Hematopoietic multipotent progenitor cell treated with erythropoietin and hydrocortisone succinate and interleukin-3 and kit ligand, for 17 days (in vitro differentiated cells): ENCODE data around the gene CDH23.

ENCODE experiments used
- DNase-seq: peaks from one replicate; pipeline ENCODE4 v3.0.0-alpha.2; 2015; ENCODE audit warnings: low spot score

Gene CDH23

DNA sequence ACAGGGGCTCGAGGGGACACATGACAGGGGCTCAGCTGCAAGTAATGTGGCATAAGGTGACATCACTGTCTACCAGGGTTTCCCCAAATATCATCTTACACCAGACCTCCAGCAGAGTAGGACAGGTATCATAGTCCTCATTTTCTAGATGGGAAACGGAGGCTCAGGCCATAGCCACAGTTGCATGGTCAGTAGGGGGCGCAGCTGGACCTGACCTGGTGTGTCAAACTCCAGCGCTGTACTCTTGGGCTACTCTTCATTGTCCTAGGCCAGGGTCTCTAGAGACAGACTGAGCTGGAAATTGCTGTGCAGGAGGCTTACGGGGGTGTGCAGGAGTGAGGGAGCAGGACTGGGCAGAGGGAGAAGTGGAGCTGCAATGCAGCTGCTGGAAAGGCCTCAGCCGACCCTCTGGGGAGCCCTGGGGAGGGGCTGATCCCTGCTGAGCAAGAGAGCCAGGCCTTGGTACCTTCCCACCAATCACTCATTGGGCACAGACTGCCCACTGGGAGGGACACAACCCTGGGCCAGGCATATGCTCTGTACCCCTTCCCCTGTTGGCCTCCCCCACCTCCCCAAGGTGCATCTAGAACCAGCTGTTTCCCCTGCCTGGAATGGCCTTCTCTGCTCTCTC, 89.9 kb downstream of the CDH23 start:
- DNase-seq, result peak; percentile 27

DNA sequence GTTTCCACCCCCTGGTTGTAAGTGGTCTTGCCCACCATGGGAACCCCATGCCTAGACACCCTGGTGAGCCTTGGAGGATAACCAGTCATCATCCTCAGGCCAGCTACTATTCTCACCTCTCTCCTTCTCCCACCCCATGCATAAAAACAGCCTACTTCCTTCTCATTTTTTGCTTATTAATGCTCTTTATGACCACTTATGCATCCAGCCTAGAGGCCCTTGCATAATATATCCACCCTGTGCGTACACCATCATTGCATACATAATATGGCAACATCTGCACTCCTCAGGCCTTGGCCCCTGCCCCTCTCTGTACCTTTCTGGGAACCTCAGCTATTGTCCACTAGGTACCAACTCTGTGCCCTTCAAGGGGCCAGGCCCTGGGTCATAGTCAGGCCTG, 91.0 kb downstream of the CDH23 start:
- DNase-seq, result no peak

DNA sequence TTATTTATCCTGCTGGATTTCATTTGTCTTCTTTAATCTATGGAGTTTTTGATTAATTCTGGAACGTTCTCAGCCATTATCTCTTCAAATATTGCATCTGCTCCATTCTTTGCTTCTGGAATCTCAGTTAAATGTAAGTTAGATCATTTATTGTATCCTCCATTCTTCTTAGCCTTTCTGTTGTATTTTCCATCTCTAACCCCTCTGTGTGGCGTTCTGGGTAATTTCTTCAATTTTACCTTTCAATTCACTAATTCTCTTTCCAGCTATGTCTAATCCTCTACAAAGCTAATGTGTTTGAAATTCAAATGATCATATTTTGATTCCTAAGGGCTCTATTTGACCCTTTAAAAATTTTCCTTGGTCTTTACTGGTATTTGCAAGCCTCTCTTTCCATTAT, 92.4 kb downstream of the CDH23 start:
- DNase-seq, result no peak

DNA sequence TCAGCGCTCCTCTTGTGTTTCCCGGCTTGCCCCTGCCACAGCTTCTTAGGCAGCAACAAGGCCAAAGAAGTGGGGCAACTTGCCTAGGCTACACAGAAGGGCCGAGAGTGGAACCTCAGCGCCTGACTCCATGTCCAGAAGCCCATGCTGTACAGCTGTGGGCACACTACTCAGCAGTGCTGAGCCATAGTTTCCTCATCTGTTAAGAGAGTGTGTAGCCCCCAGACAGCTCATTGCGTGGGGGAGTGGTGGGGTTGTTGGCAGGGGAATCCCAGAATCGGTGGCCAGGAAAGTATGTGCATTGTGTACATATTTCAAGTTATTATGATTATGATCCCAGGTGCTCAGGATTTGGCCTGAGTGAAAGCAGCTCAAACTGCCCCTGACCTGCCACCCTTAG, 96.2 kb downstream of the CDH23 start:
- DNase-seq, result no peak

DNA sequence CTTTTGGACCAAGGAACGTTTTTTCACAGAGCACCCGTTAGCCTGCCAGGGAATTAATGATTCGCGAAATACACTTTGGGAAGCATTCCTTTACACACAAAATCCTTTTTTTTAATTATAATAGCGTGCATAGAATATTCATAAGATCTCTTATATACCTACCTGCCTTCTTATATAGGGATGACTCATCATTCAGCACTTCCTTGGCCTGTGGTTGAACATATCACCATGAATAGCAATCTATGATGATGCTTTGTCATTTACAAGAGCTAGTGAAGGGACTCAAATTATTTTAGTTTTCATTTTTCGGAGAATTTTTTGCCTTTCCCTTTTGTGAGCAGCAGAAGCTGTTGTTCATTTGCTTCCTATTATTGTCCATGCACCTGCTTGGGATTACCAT, 97.0 kb downstream of the CDH23 start:
- no peak for DNase-seq

DNA sequence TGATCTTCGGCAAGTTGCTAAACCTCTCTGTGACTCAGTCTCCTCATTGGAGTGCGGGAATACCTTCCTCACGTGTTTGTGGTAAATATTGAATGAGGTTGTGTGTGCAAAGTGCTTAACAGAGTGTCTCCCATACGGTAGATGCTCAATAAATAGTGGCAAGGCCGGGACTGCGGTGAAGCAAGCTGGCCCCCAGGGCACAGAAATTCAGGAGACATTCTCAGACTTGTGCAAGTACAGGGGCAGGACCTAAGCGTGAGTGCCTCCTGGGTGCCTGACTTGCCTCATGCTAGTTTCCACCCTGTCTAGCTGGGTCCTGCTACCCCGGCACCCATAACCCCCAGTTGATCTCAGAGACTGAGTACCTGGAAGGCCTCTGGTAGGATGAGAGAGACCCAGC, 97.8 kb downstream of the CDH23 start:
- no peak for DNase-seq

DNA sequence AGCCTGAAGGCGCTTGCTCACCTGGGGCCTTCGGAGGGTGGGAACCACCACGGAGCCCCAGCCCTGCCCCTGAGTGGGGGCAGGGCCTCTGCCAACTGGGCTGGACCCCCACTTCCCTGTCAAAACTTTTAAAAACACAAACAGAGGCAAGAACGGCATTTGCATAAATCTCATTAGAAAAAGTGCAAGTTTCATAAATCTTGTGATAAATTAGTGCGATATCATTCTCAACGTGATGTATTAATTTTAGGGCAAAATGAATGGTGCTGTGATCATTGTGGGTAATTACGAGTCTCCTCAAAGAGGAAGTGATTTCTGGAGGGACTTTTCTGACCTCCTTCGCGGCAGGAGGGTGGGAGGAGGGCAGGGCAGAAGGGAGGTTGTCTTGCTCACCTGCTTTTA, 98.3 kb downstream of the CDH23 start:
- DNase-seq, result no peak

DNA sequence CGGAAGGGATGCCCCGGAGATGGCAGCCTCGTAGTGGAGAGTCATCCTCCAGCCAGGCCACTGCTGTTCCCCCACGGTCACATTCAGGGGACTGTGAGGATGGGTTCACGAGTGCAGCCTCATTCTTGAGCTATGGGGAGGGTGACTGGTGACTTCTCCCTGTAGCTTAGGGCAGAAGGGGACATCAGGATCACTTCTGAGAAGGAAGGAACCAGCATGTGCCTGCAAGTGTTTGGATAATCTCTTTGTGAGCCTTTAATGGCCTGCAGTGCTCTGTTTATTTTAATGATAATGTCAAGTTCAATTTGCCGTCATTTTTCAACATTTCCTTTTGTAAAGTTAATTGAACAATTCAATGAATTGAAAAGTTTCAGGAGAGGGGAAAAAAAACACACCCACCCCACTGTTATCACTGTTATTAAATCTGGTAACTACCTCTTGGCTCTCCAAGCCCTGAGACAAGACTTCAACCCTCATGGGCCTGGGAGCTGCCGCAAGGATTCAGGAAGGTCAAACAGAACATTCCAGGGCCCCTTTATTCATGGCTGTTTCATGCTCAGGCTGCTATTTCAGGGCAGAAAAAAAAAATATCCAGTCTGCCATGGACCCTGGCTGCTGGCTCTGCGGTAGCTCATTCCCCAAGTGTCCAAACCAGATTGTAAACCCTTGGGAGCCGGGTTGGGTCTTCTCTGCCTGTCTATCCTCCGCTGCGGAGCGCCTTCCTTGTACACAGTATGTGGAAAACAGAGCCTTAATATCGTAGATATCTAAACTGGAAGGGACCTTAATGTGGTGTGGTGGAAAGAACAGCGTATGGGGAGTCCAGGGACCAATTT, 100.4 kb downstream of the CDH23 start:
- no peak for DNase-seq

DNA sequence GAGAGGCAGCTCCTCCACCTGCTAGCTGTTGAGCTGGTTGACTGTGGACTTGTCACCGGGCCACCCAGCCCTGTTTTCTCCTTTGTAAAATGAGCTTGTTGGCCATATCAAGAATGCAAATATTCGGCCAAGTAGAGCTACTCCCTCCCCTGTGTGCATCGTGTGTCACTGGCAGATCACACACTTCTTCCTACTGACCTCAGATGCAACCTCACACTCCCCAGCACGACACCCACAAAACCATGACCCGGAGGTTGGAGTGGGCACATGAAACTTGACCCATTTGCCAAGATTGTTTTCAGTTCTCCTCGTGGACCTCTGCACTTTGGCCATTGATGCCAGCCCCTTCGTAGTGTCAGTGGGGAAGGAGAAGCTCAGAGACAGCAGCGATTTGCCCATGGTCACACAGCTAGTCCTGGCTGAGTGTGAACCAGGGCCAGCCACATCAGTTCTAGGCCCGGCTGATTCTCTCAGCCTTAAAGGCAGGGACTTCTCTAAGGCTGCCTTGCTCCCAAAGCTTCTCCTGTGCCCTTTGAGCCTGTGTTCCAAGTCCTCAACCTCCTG, 101.1 kb downstream of the CDH23 start:
- DNase-seq, result no peak

DNA sequence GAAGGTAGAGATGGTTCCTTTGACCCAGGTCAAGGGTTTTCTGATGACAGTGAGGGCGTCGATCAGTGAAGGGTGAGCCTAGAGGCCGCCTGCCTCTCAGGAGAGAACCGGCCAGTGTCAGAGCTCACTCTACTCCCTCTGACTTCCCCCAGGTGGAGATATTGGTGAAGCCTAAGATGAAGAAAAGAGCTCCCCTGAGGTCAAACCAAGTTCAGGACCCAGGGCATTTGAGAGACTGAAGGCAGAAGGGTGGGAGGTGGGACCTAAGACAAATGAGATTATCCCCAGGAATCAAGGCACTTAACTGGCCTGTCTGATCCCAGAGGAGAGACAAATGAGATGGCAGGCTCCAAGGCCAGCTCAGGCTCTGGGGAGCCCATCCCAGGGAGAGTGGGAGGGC, 104.7 kb downstream of the CDH23 start:
- DNase-seq, result no peak

DNA sequence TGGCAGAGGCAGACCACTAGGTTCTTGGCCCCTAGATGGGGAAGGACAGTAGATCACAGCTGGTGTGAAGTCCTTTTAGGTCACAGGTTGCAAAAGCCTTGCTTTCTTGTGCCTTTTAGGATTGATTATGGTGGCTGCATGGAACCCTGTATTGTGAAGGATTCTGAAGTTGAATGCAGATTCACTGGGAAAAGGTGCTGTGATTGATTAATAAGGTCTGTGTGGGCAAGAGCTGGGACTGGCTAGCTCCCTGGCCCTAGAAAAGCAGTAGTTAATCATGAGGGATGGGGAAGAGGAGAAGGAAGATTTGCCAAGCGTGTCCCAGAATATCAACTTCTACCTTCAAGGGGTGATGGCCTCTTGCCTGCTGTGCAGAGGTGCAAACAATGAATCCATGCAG, 105.5 kb downstream of the CDH23 start:
- DNase-seq, result no peak

DNA sequence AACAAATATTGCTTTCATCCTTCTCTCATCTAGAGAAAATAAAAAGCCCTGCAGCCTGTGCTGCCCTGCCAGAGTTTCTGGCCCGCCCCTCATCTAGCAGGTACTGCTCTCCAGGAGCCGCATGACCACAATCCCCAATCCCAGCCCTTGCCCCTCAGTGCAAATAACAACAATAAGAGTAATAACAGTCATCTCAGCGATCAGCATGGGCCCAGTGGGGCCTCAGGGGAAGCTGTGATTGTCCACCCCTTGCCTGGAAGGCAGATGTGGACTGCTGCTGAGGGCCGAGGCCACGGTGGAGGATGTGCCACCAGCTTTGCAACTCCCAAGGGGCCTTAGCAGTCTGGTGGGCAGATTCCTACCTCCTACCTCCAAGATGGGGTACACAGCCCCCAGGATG, 106.1 kb downstream of the CDH23 start:
- no peak for DNase-seq

DNA sequence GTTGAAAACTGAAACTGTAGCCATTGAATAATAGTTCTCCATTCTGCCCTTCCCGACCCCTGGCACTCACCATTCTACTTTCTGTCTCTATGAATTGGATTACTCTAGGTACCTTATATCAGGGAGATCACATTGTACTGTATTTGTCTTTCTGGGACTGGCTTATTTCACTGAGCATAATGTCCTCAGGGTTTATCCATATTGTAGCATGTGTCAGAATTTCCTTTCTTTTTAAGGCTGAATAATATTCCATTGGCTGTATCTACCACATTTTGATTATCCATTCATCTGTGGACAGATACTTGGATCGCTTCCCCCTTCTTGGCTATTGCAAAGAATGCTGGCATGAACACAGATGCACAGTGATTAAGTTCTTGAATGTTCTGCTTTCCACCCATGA, 107.4 kb downstream of the CDH23 start:
- no peak for DNase-seq

DNA sequence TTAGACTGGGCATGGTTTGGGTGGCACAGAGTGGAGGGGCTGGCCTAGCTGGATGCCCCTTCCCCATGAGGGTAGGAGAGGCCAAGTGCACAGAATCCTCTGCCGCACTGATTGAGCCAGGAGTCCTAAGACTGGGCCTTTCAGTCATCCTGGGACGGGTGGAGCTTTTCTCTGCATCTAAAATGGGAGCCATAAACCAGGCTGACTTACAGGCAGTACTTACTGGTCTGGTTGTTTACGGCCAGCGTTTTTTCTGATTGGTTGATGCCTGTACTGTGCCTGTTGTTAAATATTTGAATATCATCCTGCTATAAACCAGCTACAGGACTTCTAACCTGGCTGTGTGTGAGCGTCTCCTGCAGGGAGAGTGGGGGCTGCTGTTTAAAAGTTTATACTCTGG, 107.8 kb downstream of the CDH23 start:
- DNase-seq, result no peak

DNA sequence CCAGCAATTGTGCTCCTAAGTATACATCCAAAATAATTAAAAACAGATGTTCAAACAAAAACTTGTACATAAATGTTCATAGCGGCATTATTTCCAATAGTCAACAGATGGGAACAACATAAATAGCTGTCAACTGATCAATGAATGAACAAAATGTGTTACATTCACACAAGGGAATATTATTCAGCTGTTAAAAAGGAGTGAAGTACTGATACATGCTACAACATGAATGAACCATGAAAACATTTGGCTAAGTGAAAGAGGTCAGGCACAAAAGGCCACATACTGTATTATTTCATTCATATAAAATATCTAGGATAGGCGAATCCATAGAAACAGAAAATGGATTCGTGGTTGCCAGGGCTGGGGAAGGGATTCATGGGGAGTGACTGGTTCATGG, 109.1 kb downstream of the CDH23 start:
- no peak for DNase-seq

DNA sequence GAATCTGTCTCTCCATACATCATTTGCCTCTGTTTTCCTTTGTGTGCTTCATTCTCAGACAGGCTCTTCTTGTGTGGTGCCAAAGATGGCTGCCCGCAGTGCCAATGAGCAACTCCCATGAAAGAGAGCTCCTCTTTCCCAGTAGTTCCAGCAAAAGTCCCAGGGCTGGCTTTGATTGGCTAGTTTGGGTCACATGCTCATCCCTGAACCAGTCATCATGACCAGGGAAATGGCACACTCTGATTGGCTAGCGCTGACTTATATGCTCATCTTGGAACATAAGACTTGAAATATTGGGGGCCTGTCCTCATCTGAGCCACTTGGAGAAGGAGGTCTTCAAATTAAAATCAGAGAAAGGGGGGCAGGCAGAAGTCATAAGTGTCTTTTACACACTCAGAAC, 112.7 kb downstream of the CDH23 start:
- no peak for DNase-seq

DNA sequence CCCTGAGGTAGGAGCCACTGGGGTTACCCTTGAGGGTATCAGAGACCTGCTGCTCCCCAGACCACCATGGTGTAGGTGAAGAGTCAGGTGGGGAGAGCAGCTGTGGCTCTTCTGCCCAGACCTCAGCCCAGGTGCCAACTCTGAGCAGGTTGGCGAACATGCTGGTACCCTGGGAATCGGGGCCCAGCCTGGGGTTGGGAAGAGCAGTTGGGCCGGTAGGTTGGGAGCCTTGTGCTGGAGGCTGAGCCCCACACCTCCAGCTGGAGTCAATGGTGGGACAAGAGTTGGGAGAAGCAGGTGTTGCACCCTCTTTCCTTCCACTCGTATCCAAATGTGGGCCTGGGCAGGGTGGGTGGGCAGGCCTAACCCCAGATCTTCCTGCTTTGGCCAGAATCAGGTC, 114.5 kb downstream of the CDH23 start:
- no peak for DNase-seq

DNA sequence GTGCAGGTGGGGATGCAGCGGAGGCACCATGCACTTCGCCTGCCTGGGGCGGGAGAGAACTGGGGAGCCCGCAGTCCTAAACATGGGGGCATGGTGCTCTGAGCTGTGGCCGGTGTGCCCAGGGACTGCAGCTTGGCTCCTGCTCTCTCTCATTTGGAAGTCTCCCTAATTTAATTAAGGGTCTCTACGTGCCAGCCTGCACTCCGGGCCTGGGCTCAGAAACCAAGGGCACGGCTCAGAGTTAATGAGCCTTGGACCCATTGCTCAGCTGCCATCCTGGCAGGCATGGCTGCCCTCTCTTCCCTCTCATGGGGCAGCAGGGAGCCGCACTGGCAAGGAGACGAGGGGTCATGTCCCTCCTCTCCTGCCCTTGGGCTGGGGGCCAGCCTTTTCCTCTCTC, 115.6 kb downstream of the CDH23 start:
- no peak for DNase-seq

DNA sequence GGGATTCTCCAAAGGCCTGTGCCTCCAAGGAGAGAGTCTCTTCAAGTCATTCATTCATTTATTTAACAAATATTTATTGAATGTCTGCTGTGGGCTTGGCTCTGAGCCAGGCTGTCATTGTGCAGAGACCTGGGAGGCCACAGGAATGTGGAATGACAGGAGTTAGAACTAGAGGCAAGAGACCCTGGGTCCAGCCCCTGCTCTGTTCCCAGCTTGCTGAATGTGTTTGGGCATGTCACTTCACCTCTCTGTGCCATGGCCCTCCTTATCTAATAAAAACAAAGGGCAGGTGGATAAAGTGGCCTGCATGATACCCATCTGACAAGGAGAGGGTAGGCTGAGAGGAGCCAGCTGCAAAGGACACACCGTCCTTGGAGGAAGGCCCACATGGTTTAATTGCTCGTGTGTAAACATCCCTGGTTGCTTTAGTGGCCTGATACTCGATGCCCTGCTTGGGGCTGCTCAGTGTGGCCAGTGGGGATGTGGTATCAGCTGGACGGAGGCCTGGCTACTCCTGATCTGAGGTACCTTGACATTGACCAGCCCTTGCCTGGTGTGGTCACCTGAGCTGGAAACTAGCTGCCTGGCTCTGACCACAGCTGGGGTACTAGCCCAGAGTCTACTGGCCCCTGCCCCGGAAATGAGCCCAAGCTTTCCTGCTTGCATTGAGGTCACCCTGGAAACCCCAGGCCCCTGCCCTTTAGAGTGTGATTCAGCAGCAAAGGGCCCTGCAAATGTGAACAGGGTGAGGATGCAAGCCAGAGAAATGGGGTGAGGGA, 116.2 kb downstream of the CDH23 start:
- no peak for DNase-seq

DNA sequence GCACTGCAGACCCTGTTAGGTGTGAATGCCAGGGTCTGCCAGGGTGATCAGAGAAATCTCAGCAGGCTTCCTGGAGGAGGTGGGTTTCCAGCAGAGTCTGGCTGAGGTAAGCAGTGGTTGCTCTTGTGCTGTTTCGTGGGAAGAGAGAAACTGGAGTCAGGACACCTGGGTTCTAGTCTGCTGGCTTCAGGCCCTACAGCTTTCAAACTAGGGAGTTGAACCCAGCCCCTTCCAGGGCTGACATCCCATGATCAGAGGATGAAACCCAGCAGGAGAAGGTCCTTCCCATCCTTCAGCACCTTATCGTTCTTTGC, 116.8 kb downstream of the CDH23 start:
- DNase-seq, result no peak

DNA sequence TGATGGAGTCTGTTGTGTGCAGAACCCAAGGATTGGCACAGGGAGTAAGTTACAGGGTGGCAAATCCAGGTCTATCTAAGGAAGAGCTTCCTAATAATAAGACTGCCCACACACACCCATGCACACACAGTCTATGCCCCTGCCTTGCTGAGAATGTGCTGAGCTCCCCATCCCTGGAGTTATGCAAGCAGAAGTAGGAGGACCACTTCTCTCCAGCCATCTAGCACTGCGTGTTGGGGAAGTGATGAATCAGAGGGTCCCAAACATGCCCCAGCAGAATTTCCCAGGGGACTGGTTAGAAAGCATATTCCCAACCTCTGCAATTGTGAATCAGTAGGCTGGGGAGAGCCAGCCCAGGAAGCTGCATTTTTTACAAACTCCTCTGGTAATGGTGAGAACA, 117.2 kb downstream of the CDH23 start:
- no peak for DNase-seq

DNA sequence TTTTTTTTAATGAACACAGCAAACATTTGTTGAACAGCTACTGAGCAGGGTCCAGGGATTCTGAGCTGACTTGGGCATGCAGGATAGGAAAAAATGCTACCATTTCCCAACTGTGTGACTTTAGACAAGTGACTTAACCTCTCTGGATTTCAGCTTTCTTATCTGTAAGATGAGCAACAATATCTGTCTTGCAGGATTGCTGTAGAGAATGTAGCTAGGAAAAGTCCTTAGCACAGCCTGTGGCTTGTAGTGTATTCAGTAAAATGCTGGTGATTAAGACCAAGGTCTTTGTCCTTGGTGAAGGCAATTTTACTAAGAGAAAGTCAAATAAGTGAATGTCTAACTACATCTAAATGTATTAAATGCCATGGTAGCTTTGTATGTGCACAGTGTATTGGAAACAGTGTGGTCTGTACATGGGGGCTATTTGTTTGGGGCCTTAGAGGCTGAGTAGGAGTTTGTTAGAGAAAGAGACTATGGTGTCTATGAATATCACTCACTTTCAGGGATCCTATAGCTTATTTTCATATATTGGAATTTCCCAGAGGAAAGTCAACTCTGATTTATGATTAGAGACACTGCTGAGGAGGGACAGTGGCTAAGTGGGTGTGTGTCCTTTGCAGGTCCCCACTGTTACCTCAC, 118.9 kb downstream of the CDH23 start:
- no peak for DNase-seq

DNA sequence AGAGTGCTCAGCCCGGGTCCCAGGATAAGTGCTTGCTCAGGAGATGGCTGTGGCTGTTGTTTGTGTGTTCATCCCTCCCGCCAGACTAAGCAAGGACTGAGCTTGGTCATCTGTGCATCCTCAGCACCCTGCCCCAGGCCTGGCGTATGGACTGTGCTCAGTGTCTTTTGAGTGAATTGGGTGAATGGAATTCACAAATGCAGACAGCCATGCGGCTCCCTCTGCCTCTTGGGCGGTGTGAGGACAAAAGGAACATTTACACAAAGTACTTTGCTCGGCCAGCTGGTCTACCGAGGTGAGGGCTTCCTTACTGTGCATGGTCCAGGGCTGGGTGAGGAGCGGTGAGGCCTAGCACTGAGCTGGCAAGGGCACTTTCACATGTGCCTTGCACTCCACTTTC, 120.2 kb downstream of the CDH23 start:
- no peak for DNase-seq
